GM19397 (cell line): ENCODE results near the gene ITGA4.

Source experiments
- ATAC-seq: cut with Tn5 transposase; IDR thresholded peaks from one replicate; pipeline ENCODE4 v1.9.1; 2021; ENCODE audit warnings: mild to moderate bottlenecking, moderate library complexity; ENCODE audit not compliant: unreplicated experiment

ITGA4 gene

GRCh38 chr2:181570833-181571661 is 113.9 kb downstream of the ITGA4 start:
- no peak for ATAC-seq

- no peak for ATAC-seq
These were observed 116.1 kb downstream of the ITGA4 start for GRCh38 chr2:181573140-181573736.

- no peak for ATAC-seq
These were observed 117.1 kb downstream of the ITGA4 start for GRCh38 chr2:181574321-181574720.

GRCh38 chr2:181575024-181575649 is 118.0 kb downstream of the ITGA4 start:
- no peak for ATAC-seq

- no peak for ATAC-seq
These were observed 118.5 kb downstream of the ITGA4 start for GRCh38 chr2:181575650-181576025.

GRCh38 chr2:181576431-181576830 is 119.2 kb downstream of the ITGA4 start:
- ATAC-seq, result no peak

- no peak for ATAC-seq
These were observed 121.6 kb downstream of the ITGA4 start for GRCh38 chr2:181578829-181579228.

GRCh38 chr2:181581534-181581933 is 124.3 kb downstream of the ITGA4 start:
- ATAC-seq, result no peak

- ATAC-seq, result no peak
These were observed 128.5 kb downstream of the ITGA4 start for GRCh38 chr2:181585732-181586131.
